Neural cell (in vitro differentiated cells): ENCODE data around the gene MPC2. TPM values are rescaled to one million over a fixed set of nuclear protein-coding genes. Genes with fewer than 3 reads are reported as not detected.

Experiments
- H2AFZ ChIP-seq: fragments of 200-600, 300-800 bp; sonication (generic), shearing (Covaris generic); 2 replicates; pipeline ENCODE4 v1.6.0; 2014; ENCODE audit warnings: low read depth, mild to moderate bottlenecking, antibody characterized with exemption, low read length, moderate library complexity
- H3F3A ChIP-seq: fragments of 200-600 bp; shearing (Covaris generic); 2 replicates; pipeline ENCODE4 v1.6.1; 2016; ENCODE audit warnings: mild to moderate bottlenecking, moderate library complexity, mixed read lengths, antibody characterized with exemption, low read length; ENCODE audit not compliant: insufficient read depth, poor library complexity, severe bottlenecking
- H3K27ac ChIP-seq: fragments of 200-600, 300-800 bp; sonication (generic), shearing (Covaris generic); 2 replicates; pipeline ENCODE4 v1.5.1; 2014; ENCODE audit warnings: mild to moderate bottlenecking, low read length, moderate library complexity
- H3K27me3 ChIP-seq: fragments of 300-800, 200-600 bp; sonication (generic), shearing (Covaris generic); 2 replicates; pipeline ENCODE4 v1.6.0; 2014; ENCODE audit warnings: mild to moderate bottlenecking, low read depth, low read length, moderate library complexity; ENCODE audit not compliant: insufficient read depth
- H3K36me3 ChIP-seq: fragments of 300-800, 200-600 bp; sonication (generic), shearing (Covaris generic); 2 replicates; pipeline ENCODE4 v1.5.1; 2014; ENCODE audit warnings: mild to moderate bottlenecking, antibody characterized with exemption, low read length, moderate library complexity; ENCODE audit not compliant: insufficient read depth
- H3K4me2 ChIP-seq: fragments of 300-800, 200-600 bp; sonication (generic), shearing (Covaris generic); 2 replicates; pipeline ENCODE4 v1.6.0; 2014; ENCODE audit warnings: mild to moderate bottlenecking, low read length
- H3K4me3 ChIP-seq: fragments of 300-800, 200-600 bp; sonication (generic), shearing (Covaris generic); 2 replicates; pipeline ENCODE4 v1.5.1; 2014; ENCODE audit warnings: mild to moderate bottlenecking, low read length, moderate library complexity
- H3K79me2 ChIP-seq: fragments of 200-600 bp; shearing (Covaris generic); replicated peaks from 2 replicates; pipeline ENCODE4 v1.6.0; 2014; ENCODE audit warnings: mild to moderate bottlenecking, low read length, moderate library complexity; ENCODE audit not compliant: insufficient read depth
- H3K9ac ChIP-seq: fragments of 300-800, 200-600 bp; sonication (generic), shearing (Covaris generic); 2 replicates; pipeline ENCODE4 v1.6.1; 2016; ENCODE audit warnings: mild to moderate bottlenecking, low read length, mixed read lengths
- H3K9me2 ChIP-seq: fragments of 200-600 bp; shearing (Covaris generic); 2 replicates; pipeline ENCODE4 v1.6.1; 2016; ENCODE audit warnings: mild to moderate bottlenecking, low read length, mixed read lengths; ENCODE audit not compliant: insufficient read depth
- H3K9me3 ChIP-seq: fragments of 200-600, 300-800 bp; sonication (generic), shearing (Covaris generic); 2 replicates; pipeline ENCODE4 v1.6.1; 2016; ENCODE audit warnings: mild to moderate bottlenecking, mixed run types, low read length, moderate library complexity, mixed read lengths
- H4K20me1 ChIP-seq: fragments of 200-600 bp; shearing (Covaris generic); 2 replicates; pipeline ENCODE4 v1.6.1; 2016; ENCODE audit warnings: mild to moderate bottlenecking, mixed run types; ENCODE audit not compliant: insufficient read depth
- EP300 ChIP-seq: fragments of 450-650 bp; conservative IDR thresholded peaks from 2 replicates; pipeline ENCODE4 v1.6.1; 2014; ENCODE audit warnings: antibody characterized with exemption, mild to moderate bottlenecking, moderate library complexity; ENCODE audit not compliant: poor library complexity, severe bottlenecking
- EZH2 ChIP-seq: fragments of 200-600, 300-800 bp; shearing (Covaris generic), sonication (generic); IDR thresholded peaks from 2 replicates; pipeline ENCODE4 v1.6.1; 2014; ENCODE audit warnings: antibody characterized with exemption, low read length, borderline replicate concordance, mild to moderate bottlenecking; ENCODE audit not compliant: insufficient read depth, poor library complexity, severe bottlenecking
- MXI1 ChIP-seq: fragments of 450-650 bp; conservative IDR thresholded peaks from 2 replicates; pipeline ENCODE4 v1.6.1; 2014; ENCODE audit warnings: antibody characterized with exemption, mild to moderate bottlenecking; ENCODE audit not compliant: poor library complexity, severe bottlenecking
- POLR2AphosphoS5 ChIP-seq: IDR thresholded peaks from 2 replicates; pipeline ENCODE4 v1.6.1; 2012
- RAD21 ChIP-seq: fragments of 450-650 bp; conservative IDR thresholded peaks from 2 replicates; pipeline ENCODE4 v1.6.1; 2014; ENCODE audit warnings: antibody characterized with exemption, mild to moderate bottlenecking, moderate library complexity
- SMC3 ChIP-seq: fragments of 450-650 bp; conservative IDR thresholded peaks from 2 replicates; pipeline ENCODE4 v1.6.1; 2014; ENCODE audit warnings: antibody characterized with exemption, mild to moderate bottlenecking, moderate library complexity; ENCODE audit not compliant: poor library complexity
- TAF1 ChIP-seq: IDR thresholded peaks from 2 replicates; pipeline ENCODE4 v1.6.1; 2012; ENCODE audit warnings: low read depth
- polyA plus RNA-seq: library from polyadenylated mRNA; depleted of rRNA; stranded (reverse); fragments of >200 nt; gene quantifications from 2 replicates; pipeline ENCODE4 v1.2.3, GENCODE V29; 2014
- TF ChIP-seq, protein P1 (sequence below): IDR thresholded peaks from 2 replicates; pipeline ENCODE4 v1.6.1; 2012; ENCODE audit warnings: borderline replicate concordance
- TF ChIP-seq, protein P2 (sequence below): fragments of 450-650 bp; IDR thresholded peaks from 2 replicates; pipeline ENCODE4 v1.5.1; 2014; ENCODE audit warnings: antibody characterized with exemption, mild to moderate bottlenecking, moderate library complexity; ENCODE audit not compliant: poor library complexity, severe bottlenecking

Gene MPC2
- polyA plus RNA-seq, 1 donor from 2014 or later, result 104 TPM

DNA sequence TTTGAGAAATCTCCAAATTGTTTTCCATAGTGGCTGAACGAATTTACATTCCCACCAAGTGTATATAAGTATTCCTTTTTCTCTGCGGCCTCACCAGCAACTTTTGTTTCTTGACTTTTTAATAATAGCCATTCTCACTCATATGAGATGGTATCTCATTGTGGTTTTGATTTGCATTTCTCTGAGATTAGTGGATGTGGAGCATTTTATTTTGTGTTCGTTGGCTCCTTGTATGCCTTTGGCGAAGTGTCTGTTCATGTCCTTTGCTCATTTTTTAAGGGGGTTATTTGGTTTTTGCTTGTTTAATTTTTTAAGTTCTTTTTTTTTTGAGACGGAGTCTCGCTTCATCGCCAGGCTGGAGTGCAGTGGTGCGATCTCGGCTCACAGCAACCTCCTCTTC is 45.1 kb upstream of the MPC2 start:
- Histone ChIP-seq H3K9ac (no peak overlapping the region), H3K27me3 (no peaks in the 10 kb centered on the region), H3K79me2 (no peaks in the 10 kb centered on the region), H3F3A (no peaks in the 10 kb centered on the region), H3K27ac (no peak overlapping the region), H3K9me2 (no peaks in the 10 kb centered on the region), H3K36me3 (no peaks in the 10 kb centered on the region), H2AFZ (no peak overlapping the region), H4K20me1 (no peaks in the 10 kb centered on the region), H3K9me3 (no peaks in the 10 kb centered on the region), H3K4me2 (no peak overlapping the region), H3K4me3 (no peak overlapping the region)
- TF ChIP-seq EP300 (no peak), EZH2 (no peak), RAD21 (no peak), MXI1 (no peak), POLR2AphosphoS5 (no peak), TAF1 (no peak)
- TF ChIP-seq, protein P1, sequence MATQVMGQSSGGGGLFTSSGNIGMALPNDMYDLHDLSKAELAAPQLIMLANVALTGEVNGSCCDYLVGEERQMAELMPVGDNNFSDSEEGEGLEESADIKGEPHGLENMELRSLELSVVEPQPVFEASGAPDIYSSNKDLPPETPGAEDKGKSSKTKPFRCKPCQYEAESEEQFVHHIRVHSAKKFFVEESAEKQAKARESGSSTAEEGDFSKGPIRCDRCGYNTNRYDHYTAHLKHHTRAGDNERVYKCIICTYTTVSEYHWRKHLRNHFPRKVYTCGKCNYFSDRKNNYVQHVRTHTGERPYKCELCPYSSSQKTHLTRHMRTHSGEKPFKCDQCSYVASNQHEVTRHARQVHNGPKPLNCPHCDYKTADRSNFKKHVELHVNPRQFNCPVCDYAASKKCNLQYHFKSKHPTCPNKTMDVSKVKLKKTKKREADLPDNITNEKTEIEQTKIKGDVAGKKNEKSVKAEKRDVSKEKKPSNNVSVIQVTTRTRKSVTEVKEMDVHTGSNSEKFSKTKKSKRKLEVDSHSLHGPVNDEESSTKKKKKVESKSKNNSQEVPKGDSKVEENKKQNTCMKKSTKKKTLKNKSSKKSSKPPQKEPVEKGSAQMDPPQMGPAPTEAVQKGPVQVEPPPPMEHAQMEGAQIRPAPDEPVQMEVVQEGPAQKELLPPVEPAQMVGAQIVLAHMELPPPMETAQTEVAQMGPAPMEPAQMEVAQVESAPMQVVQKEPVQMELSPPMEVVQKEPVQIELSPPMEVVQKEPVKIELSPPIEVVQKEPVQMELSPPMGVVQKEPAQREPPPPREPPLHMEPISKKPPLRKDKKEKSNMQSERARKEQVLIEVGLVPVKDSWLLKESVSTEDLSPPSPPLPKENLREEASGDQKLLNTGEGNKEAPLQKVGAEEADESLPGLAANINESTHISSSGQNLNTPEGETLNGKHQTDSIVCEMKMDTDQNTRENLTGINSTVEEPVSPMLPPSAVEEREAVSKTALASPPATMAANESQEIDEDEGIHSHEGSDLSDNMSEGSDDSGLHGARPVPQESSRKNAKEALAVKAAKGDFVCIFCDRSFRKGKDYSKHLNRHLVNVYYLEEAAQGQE, result no peak
- TF ChIP-seq, protein P2, sequence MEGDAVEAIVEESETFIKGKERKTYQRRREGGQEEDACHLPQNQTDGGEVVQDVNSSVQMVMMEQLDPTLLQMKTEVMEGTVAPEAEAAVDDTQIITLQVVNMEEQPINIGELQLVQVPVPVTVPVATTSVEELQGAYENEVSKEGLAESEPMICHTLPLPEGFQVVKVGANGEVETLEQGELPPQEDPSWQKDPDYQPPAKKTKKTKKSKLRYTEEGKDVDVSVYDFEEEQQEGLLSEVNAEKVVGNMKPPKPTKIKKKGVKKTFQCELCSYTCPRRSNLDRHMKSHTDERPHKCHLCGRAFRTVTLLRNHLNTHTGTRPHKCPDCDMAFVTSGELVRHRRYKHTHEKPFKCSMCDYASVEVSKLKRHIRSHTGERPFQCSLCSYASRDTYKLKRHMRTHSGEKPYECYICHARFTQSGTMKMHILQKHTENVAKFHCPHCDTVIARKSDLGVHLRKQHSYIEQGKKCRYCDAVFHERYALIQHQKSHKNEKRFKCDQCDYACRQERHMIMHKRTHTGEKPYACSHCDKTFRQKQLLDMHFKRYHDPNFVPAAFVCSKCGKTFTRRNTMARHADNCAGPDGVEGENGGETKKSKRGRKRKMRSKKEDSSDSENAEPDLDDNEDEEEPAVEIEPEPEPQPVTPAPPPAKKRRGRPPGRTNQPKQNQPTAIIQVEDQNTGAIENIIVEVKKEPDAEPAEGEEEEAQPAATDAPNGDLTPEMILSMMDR, result no peak

DNA sequence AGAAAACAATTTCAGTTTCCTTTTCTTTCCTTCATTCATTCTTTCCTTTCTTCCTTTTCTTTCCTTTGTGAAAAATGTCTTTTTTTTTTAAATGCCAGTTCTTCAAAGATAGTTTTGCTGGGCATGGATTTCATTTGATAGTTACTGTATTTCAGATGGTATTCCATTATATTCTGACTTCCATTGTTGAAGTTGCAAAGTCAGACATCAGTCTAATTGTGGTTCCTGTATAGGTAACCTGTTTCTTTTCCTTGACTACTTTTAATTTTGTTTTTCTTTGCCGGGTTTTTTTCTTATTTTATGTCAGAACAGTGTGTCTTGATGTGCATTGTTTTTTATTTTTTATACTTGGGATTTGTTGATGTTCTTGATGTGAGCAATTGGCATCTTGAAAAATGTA is 40.4 kb upstream of the MPC2 start:
- Histone ChIP-seq H3K4me2 (no peak overlapping the region), H3K4me3 (no peak overlapping the region), H3K27me3 (no peaks in the 10 kb centered on the region), H3K9me3 (no peaks in the 10 kb centered on the region), H3F3A (no peaks in the 10 kb centered on the region), H3K9me2 (no peaks in the 10 kb centered on the region), H3K9ac (no peak overlapping the region), H3K36me3 (peaks cover 6% of the 10 kb centered on the region), H4K20me1 (no peaks in the 10 kb centered on the region), H3K27ac (no peak overlapping the region), H2AFZ (no peak overlapping the region), H3K79me2 (no peaks in the 10 kb centered on the region)
- TF ChIP-seq, protein P1, result no peak
- TF ChIP-seq POLR2AphosphoS5 (no peak), SMC3 (no peak), EZH2 (no peak), RAD21 (no peak), EP300 (no peak), MXI1 (no peak)
- TF ChIP-seq, protein P2, result no peak
